RWPE2 (cell line): ENCODE data around the gene CATSPER2.
"Not testable (repeated sequence)": the region's sequence is repeated elsewhere in the genome, so short reads cannot be mapped to it uniquely, and the experiment has no call there.

Source experiments
- ATAC-seq: fragments of 200-7000 bp; cut with Tn5 transposase; 3 replicates; pipeline ENCODE4 v1.9.1; 2021; ENCODE audit warnings: low read depth
- DNase-seq: peaks from one replicate; pipeline ENCODE4 v3.0.0-alpha.2; 2020; ENCODE audit warnings: low spot score
- H3K27ac ChIP-seq: fragments of 450-650 bp; 2 replicates; pipeline ENCODE4 v1.5.1; 2017; ENCODE audit warnings: mild to moderate bottlenecking; ENCODE audit not compliant: poor library complexity, severe bottlenecking
- H3K27me3 ChIP-seq: fragments of 250-450 bp; sonication (Bioruptor Pico); 2 replicates; pipeline ENCODE4 v1.5.1; 2021; ENCODE audit warnings: mild to moderate bottlenecking, moderate library complexity; ENCODE audit not compliant: insufficient read depth, poor library complexity, severe bottlenecking
- H3K36me3 ChIP-seq: fragments of 250-450 bp; sonication (Bioruptor Pico); 2 replicates; pipeline ENCODE4 v1.5.1; 2020; ENCODE audit warnings: low read depth, mild to moderate bottlenecking, moderate library complexity
- H3K4me1 ChIP-seq: fragments of 250-450 bp; sonication (Bioruptor Pico); 2 replicates; pipeline ENCODE4 v1.5.1; 2021; ENCODE audit warnings: mild to moderate bottlenecking, moderate library complexity; ENCODE audit not compliant: insufficient read depth, poor library complexity, severe bottlenecking
- H3K4me3 ChIP-seq: fragments of 250-450 bp; sonication (Bioruptor Pico); 2 replicates; pipeline ENCODE4 v1.5.1; 2021; ENCODE audit warnings: mild to moderate bottlenecking, moderate library complexity; ENCODE audit not compliant: severe bottlenecking
- H3K9me3 ChIP-seq: fragments of 250-450 bp; sonication (Bioruptor Pico); 2 replicates; pipeline ENCODE4 v1.5.1; 2021; ENCODE audit warnings: mild to moderate bottlenecking, moderate library complexity; ENCODE audit not compliant: severe bottlenecking
- TF ChIP-seq, protein P1 (sequence below): fragments of 450-650 bp; IDR thresholded peaks from one replicate; pipeline ENCODE4 v1.5.1; 2017; ENCODE audit warnings: mild to moderate bottlenecking, moderate library complexity; ENCODE audit not compliant: poor library complexity, severe bottlenecking

CATSPER2 gene

DNA sequence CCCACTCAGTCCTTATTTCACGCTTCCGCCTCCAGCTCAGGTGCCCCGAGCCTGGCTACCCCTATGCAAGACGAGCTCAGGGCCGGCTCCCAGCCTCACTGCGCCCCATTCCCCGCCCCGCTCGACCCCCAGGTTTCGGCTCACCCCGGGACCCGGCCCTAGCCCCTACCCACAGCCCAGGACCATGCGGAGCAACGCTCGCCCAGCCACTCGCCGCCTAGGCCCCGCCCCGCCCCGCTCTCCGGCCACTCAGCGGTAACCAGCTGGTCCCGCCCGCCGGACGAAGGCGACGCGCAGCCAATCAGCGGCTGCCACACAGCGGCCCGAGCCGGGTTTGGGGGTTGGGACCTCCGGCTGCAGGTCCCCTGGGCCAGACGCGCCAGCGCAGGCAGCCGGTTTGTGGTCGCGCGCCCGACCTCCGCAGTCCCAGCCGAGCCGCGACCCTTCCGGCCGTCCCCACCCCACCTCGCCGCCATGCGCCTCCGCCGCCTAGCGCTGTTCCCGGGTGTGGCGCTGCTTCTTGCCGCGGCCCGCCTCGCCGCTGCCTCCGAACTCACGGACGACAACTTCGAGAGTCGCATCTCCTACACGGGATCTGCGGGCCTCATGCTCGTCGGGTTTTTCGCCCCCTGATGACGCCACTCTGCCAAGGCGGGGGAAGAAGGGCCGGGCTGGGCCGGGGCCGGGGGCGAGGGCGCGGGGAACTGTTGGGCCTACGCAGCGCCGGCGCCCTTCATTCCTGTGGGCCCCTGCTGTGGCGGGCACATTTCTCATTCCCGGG, at the start of gene CATSPER2:
CATSPER2 (minus strand) TSS at position 196 of the 781 bp plus-strand sequence. CDS start 783 bp downstream, outside the sequence.
- TF ChIP-seq, protein P1, sequence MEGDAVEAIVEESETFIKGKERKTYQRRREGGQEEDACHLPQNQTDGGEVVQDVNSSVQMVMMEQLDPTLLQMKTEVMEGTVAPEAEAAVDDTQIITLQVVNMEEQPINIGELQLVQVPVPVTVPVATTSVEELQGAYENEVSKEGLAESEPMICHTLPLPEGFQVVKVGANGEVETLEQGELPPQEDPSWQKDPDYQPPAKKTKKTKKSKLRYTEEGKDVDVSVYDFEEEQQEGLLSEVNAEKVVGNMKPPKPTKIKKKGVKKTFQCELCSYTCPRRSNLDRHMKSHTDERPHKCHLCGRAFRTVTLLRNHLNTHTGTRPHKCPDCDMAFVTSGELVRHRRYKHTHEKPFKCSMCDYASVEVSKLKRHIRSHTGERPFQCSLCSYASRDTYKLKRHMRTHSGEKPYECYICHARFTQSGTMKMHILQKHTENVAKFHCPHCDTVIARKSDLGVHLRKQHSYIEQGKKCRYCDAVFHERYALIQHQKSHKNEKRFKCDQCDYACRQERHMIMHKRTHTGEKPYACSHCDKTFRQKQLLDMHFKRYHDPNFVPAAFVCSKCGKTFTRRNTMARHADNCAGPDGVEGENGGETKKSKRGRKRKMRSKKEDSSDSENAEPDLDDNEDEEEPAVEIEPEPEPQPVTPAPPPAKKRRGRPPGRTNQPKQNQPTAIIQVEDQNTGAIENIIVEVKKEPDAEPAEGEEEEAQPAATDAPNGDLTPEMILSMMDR = no peak
- Histone ChIP-seq H3K27ac (no peak within 1 kb of the TSS), H3K4me3 (no peak within 1 kb of the TSS), H3K9me3 (no peaks in the 10 kb centered on the region), H3K36me3 (no peaks in the 10 kb centered on the region), H3K4me1 (no peaks in the 10 kb centered on the region), H3K27me3 (no peaks in the 10 kb centered on the region)
- peak; percentile 29; the same call in 2 of the 3 replicates for ATAC-seq
- DNase-seq = peak; percentile 51

GRCh38 chr15:43693148-43694022, 44.7 kb upstream of the CATSPER2 start, which contains the start of gene CKMT1A:
CKMT1A (plus strand) TSS chr15:43693859; CDS start chr15:43694051, 192 bp downstream.
- not testable (repeated sequence) for DNase-seq, H3K27ac ChIP-seq, H3K27me3 ChIP-seq, H3K9me3 ChIP-seq, H3K4me1 ChIP-seq, H3K4me3 ChIP-seq
- peak; percentile 80 for ATAC-seq
- H3K36me3 ChIP-seq = peaks cover 13% of the 10 kb centered on the region

GRCh38 chr15:43692679-43693078, 44.0 kb upstream of the CATSPER2 start:
- not testable (repeated sequence) for H3K27ac ChIP-seq, H3K4me3 ChIP-seq, H3K27me3 ChIP-seq, DNase-seq, H3K4me1 ChIP-seq, H3K9me3 ChIP-seq
- peaks cover 10% of the 10 kb centered on the region for H3K36me3 ChIP-seq
- ATAC-seq = peak; percentile 10; the same call in 2 of the 3 replicates

DNA sequence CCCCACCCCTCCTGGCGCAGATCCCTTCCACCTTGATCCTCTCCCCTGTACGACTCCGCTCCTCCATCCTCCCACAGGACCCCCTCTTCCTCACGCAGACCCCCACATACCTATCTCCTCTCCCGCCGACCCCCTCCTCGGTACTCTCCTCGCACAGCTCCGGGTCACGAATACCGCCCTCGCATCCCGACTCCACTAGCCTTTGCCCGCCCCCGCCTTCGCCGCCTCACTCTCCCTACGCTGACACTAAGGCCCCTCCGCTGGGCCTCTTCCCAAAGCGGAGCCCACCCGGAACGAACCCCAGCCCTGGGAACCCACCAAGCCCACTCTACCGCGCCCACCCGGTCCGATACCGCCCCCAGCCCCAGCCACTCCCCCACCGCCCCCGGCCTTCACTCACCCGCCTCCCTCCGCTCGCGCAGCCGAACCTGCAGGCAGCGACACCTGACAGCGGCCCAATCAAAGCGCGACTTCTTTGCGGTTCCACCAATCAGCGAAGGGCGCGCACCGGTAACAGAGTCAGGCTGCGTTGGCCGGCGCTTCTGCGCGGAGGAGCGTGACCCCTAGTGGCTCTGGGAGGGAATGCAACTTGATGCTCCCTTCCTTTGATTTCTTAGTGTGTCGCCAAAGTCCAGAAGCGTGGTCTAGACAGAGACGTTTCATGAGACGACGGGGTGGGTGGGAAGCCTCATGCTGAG, 41.1 kb upstream of the CATSPER2 start:
- not testable (repeated sequence) for H3K4me3 ChIP-seq, DNase-seq, H3K27ac ChIP-seq, H3K36me3 ChIP-seq, H3K27me3 ChIP-seq, H3K9me3 ChIP-seq, H3K4me1 ChIP-seq
- ATAC-seq = peak; percentile 82

DNA sequence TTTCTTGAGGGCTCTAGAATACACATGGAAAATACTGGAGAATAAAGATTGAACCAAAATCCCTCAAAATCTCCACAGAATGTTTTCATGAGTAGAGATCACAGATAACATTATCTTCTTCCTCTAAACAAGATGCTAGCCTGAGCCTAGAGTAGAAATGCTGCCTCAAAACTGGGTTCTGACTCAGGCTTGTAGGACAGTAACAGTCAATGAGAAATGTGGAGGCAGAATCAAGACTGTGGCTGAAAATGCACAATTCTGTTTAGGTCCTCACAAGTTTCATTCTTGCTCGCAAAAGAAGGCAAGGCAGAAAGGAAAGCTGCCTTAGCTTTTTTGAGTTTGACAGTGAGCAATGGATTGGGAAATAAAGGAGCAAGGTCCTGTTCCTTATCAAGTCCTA, 25.5 kb upstream of the CATSPER2 start:
- H3K27me3 ChIP-seq, H3K4me1 ChIP-seq, H3K9me3 ChIP-seq, H3K36me3 ChIP-seq, DNase-seq, ATAC-seq, H3K4me3 ChIP-seq, H3K27ac ChIP-seq: not testable (repeated sequence)

DNA sequence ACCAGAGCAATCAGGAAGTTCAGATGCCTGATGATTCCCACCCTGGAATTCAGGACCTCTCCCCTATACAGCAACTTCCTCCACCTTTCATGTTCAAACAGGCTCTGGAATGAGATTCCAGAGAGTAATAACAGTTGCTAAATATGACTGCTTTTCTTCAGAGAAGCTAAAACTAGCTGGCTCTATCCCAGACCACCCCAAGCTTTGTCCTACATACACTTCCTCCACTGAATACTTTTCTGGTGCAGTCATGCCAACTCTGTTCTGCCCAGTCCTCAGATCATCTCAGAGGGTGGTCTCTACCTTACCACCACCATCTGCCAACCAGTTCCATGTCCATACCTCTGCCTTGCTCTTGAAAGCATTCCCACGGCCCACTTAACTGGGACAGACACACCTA, 17.5 kb upstream of the CATSPER2 start:
- not testable (repeated sequence) for H3K27me3 ChIP-seq, H3K36me3 ChIP-seq, H3K4me3 ChIP-seq, H3K9me3 ChIP-seq, DNase-seq, H3K27ac ChIP-seq, H3K4me1 ChIP-seq
- ATAC-seq = peak; percentile 79

GRCh38 chr15:43663333-43663732, 14.7 kb upstream of the CATSPER2 start:
- not testable (repeated sequence) for H3K36me3 ChIP-seq, DNase-seq, H3K4me1 ChIP-seq, H3K27me3 ChIP-seq, H3K9me3 ChIP-seq, H3K4me3 ChIP-seq, H3K27ac ChIP-seq, ATAC-seq

DNA sequence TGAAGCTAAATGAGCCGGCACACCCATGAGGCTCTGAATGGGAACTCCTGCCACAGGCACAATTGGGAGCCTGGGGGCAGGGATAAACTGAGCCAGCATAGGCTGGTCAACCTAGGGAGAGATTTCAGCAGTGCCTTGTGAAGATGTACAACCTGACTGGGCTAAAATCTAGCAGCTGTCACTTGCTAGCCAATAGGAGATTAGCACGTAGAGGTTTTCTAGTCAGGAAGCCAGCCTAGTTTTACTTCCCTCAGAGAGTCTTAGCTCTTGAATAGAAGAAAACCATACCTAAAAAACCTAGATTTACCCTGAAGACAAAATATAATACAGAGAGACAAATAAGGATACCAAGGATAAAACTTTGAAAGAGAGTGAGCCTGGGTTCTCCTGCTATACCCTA, 13.6 kb upstream of the CATSPER2 start:
- not testable (repeated sequence) for H3K9me3 ChIP-seq, ATAC-seq, H3K4me3 ChIP-seq, DNase-seq, H3K27me3 ChIP-seq, H3K27ac ChIP-seq, H3K4me1 ChIP-seq, H3K36me3 ChIP-seq

DNA sequence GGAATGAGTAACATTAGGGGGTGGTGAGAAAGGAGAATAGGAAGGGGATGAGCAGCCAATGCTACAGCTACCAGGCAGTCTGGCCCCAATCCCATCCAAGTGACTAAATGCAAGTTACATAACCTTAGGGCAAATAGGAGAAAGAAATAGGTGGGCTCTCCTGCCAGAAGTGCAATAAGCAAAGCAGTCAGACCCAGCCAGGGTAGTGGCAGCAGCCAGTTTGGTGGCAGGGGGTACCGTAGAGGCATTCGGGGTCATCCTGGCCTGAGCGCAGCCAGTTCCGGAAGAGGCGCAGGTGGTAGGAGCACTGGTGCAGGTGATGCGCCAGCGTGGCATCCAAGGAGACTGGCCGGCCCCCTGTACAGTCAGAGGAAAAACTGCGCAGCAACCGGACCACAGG, 11.1 kb upstream of the CATSPER2 start:
- H3K4me1 ChIP-seq, H3K36me3 ChIP-seq, H3K9me3 ChIP-seq, H3K4me3 ChIP-seq, DNase-seq, H3K27me3 ChIP-seq, ATAC-seq, H3K27ac ChIP-seq: not testable (repeated sequence)

- not testable (repeated sequence) for H3K4me1 ChIP-seq, H3K4me3 ChIP-seq, H3K27ac ChIP-seq, H3K9me3 ChIP-seq, H3K27me3 ChIP-seq, H3K36me3 ChIP-seq, DNase-seq
- peak; percentile 41; the same call in 1 of the 3 replicates for ATAC-seq
These were observed 834 bp upstream of the CATSPER2 start for GRCh38 chr15:43649430-43649926.
